ENCODE data around the gene LAMA4. TPM values are rescaled to one million over a fixed set of nuclear protein-coding genes. Genes with fewer than 3 reads are reported as not detected.

LAMA4 gene
- total and polyA plus RNA-seq, 8 donors, result 9.7 to 324 (median 43.9) TPM

DNA sequence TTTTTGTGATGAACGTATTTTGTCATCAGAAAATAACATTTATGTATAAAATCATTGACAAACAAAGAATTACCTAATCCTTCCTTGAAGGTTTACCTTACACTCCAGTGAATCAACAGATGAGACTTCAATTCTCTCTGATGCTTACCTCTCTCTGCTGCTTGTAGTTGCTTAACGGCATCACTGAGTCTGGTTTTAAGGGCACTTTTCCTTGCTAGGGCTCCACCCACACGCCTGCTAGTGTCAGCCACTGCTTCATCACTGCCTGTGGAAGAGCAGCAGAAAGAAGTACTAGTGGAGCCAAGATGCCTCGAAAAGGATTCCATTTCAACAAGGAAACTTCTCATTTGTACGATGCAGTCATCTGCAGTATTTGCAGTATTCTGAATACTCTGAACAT lies 104.0 kb downstream of the LAMA4 start:
- WGBS, 5 donors, result 48 to 61% (median 55%) methylated on average over 5 of the region's 5 CpGs
- Histone ChIP-seq H3K27ac (peak overlapping the region; percentile 10 to 77 (median 66)), H3K4me3 (no peak overlapping the region), H3K9me3 (no peaks in the 10 kb centered on the region), H3K27me3 (no peaks in the 10 kb centered on the region), H3K4me1 (peaks cover 0 to 18% (median 0%) of the 10 kb centered on the region in 4 donors), H3K36me3 (peaks cover 0 to 38% (median 13%) of the 10 kb centered on the region in 4 donors)
- peak in 1 of 2 donors; percentile 45 for DNase-seq
- TF ChIP-seq POLR2AphosphoS5 (IDR thresholded peaks at IDR 0.05), result peak in 2 of 3 donors; percentile 2 to 6
- TF ChIP-seq, protein P1, sequence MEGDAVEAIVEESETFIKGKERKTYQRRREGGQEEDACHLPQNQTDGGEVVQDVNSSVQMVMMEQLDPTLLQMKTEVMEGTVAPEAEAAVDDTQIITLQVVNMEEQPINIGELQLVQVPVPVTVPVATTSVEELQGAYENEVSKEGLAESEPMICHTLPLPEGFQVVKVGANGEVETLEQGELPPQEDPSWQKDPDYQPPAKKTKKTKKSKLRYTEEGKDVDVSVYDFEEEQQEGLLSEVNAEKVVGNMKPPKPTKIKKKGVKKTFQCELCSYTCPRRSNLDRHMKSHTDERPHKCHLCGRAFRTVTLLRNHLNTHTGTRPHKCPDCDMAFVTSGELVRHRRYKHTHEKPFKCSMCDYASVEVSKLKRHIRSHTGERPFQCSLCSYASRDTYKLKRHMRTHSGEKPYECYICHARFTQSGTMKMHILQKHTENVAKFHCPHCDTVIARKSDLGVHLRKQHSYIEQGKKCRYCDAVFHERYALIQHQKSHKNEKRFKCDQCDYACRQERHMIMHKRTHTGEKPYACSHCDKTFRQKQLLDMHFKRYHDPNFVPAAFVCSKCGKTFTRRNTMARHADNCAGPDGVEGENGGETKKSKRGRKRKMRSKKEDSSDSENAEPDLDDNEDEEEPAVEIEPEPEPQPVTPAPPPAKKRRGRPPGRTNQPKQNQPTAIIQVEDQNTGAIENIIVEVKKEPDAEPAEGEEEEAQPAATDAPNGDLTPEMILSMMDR (IDR thresholded peaks at IDR 0.05), result no peak
- intact Hi-C loops (cut with DNase I; ENCODE audit: low total_unique reads), result no loop called here

DNA sequence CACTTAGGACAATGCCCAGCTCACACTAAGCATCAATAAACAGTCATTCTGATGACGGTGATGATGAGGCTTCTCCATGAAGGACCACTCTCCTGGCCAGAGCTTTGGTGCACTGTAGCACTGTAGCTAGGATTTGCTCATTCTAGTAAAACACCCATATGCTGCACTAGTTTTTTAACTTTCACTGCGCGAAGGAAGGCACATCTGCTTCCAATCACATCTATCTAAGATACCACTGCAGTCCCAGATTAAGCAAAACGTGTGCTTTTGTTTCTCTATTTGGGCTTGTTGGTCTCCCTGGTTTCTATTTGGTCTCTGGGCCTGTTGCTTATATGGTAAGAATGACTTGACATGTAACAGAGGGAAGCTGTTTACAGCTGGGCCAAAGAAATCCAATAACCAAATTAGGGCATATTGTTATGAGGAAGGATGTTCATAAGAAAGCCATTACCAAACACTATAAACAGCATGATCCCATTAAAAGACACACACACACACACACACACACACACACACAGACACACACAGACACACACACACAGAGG lies 104.6 kb downstream of the LAMA4 start:
- intact Hi-C loops (cut with DNase I; ENCODE audit: low total_unique reads), result loop anchor here (10.0 kb wide), 1 partner anchor 345 kb away; no protein-coding TSS in a partner anchor
- Histone ChIP-seq H3K27ac (peak overlapping the region in 4 of 5 donors; percentile 60 to 77 (median 70)), H3K4me1 (peaks cover 0 to 18% (median 0%) of the 10 kb centered on the region in 4 donors), H3K36me3 (peaks cover 0 to 38% (median 19%) of the 10 kb centered on the region in 4 donors), H3K4me3 (no peak overlapping the region), H3K9me3 (no peaks in the 10 kb centered on the region), H3K27me3 (no peaks in the 10 kb centered on the region)
- WGBS, 5 donors, result 56 to 70% (median 58%) methylated on average over 4 of the region's 4 CpGs
- peak in 1 of 2 donors; percentile 76 for DNase-seq
- TF ChIP-seq EP300 (IDR thresholded peaks at IDR 0.05) (no peak), POLR2AphosphoS5 (IDR thresholded peaks at IDR 0.05) (peak in 1 of 3 donors; percentile 33)

DNA sequence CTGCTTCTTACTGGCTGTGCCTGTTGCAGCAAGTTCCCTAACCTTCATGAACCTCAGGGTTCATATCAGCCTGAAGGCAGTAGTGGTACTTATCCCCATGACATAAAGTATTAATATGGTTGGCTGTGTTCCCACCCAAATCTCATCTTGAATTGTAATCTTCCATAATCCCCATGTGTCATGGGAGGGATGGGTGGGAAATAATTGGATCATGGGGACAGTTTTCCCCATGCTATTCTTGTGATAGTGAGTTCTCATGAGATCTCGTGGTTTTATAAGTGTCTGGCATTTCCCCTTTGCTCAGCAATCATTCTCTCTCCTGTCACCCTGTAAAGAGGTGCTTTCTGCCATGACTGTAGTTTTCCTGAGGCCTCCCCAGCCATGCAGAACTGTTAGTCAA lies 105.1 kb downstream of the LAMA4 start:
- no peak for TF ChIP-seq POLR2A (IDR thresholded peaks at IDR 0.05)
- no peak for TF ChIP-seq EP300 (IDR thresholded peaks at IDR 0.05)
- TF ChIP-seq, protein P1 (IDR thresholded peaks at IDR 0.05), result no peak
- no peak for TF ChIP-seq POLR2AphosphoS5 (IDR thresholded peaks at IDR 0.05)

DNA sequence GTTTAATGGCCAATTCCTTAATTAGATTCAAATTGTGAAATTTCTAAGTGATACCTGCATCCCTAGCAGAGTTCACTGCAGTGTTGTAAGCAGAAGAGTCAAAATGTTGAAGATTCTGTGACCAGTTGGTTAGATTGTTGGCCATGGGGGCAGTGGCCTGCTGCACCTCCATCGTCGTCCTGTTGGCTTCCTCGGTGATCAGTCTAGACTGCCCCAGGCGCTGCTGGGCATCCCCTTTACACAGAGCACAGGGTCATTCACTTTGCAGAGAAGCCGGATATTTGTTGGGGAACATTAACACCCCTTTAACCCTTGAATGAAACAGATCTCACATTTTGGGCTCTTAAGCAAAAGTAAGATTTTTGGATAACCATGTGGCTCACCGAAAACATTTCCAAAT lies 106.3 kb downstream of the LAMA4 start:
- 82 to 96% (median 89%) methylated on average over 6 of the region's 6 CpGs for WGBS, 5 donors
- no peak for TF ChIP-seq EP300 (IDR thresholded peaks at IDR 0.05)
- TF ChIP-seq POLR2A (IDR thresholded peaks at IDR 0.05), result no peak
- TF ChIP-seq, protein P1 (IDR thresholded peaks at IDR 0.05), result no peak
- TF ChIP-seq POLR2AphosphoS5 (IDR thresholded peaks at IDR 0.05), result no peak
- intact Hi-C loops (cut with DNase I; ENCODE audit: low total_unique reads), result loop anchor here (10.0 kb wide), 1 partner anchor 343 kb away; no protein-coding TSS in a partner anchor
- Histone ChIP-seq H3K27me3 (no peaks in the 10 kb centered on the region), H3K4me1 (peaks cover 0 to 18% (median 0%) of the 10 kb centered on the region in 4 donors), H3K9me3 (no peaks in the 10 kb centered on the region), H3K4me3 (no peak overlapping the region), H3K36me3 (peaks cover 0 to 48% (median 32%) of the 10 kb centered on the region in 4 donors), H3K27ac (peak overlapping the region in 2 of 5 donors; percentile 73 to 77)
- no peak for DNase-seq

More for the DNA sequence above, 105.1 kb downstream of the LAMA4 start:
- no peak for DNase-seq
- Histone ChIP-seq H3K27ac (peak overlapping the region in 4 of 5 donors; percentile 60 to 77 (median 70)), H3K4me3 (no peak overlapping the region), H3K27me3 (no peaks in the 10 kb centered on the region), H3K9me3 (no peaks in the 10 kb centered on the region), H3K4me1 (peaks cover 0 to 18% (median 0%) of the 10 kb centered on the region in 4 donors), H3K36me3 (peaks cover 0 to 40% (median 23%) of the 10 kb centered on the region in 4 donors)
- intact Hi-C loops (cut with DNase I; ENCODE audit: low total_unique reads), result loop anchor here (10.0 kb wide), 1 partner anchor 344 kb away; no protein-coding TSS in a partner anchor
- WGBS, 5 donors, result 20 to 56% (median 35%) methylated on average over 1 of the region's 1 CpG
